Cardiac muscle cell (in vitro differentiated cells and primary cell): ENCODE results near the gene PCGF3. TPM values are rescaled to one million over a fixed set of nuclear protein-coding genes. Genes with fewer than 3 reads are reported as not detected.

ENCODE experiments used
- DNase-seq, 2 donors: peaks; one replicate each; pipeline versions ENCODE4 v3.0.0 to v3.0.0-alpha.2; 2010 to 2017; ENCODE audit warnings: low read depth in 1 of 2, low spot score in 1 of 2
- H3K27ac ChIP-seq: fragments of 200-600 bp; sonication (generic); 2 replicates; pipeline ENCODE4 v1.5.1; 2016
- H3K27me3 ChIP-seq: fragments of 200-600 bp; sonication (generic); 2 replicates; pipeline ENCODE4 v1.6.0; 2016; ENCODE audit warnings: control low read depth
- H3K36me3 ChIP-seq: fragments of 200-600 bp; sonication (generic); 2 replicates; pipeline ENCODE4 v1.5.1; 2016; ENCODE audit warnings: control low read depth
- H3K4me1 ChIP-seq: fragments of 200-600 bp; sonication (generic); 2 replicates; pipeline ENCODE4 v1.8.1; 2017; ENCODE audit warnings: low read depth, mild to moderate bottlenecking, mixed run types
- H3K4me3 ChIP-seq: fragments of 200-600 bp; sonication (generic); 2 replicates; pipeline ENCODE4 v1.5.1; 2016; ENCODE audit warnings: mild to moderate bottlenecking
- H3K9me3 ChIP-seq: fragments of 200-600 bp; sonication (generic); 2 replicates; pipeline ENCODE4 v1.5.1; 2017; ENCODE audit warnings: low read depth, mild to moderate bottlenecking, control low read depth
- polyA plus RNA-seq: library from polyadenylated mRNA; unstranded; fragments of >200 nt; fragmentation: Nextera tagmentation; extraction: Ambion mirVana; gene quantifications from 2 replicates; pipeline ENCODE4 v1.2.1, GENCODE V29; 2016
- total RNA-seq: library from RNA; depleted of rRNA; stranded (reverse); fragments of >200 nt; gene quantifications from 2 replicates; pipeline ENCODE4 v1.2.3, GENCODE V29; 2016
- TF ChIP-seq, protein P1 (sequence below): IDR thresholded peaks from 2 replicates; pipeline ENCODE4 v1.5.1; 2012; ENCODE audit warnings: low read depth, mild to moderate bottlenecking, low read length

Gene PCGF3
- total and polyA plus RNA-seq, 2 experiments from 2014 or later = 32.8 to 118 TPM

DNA sequence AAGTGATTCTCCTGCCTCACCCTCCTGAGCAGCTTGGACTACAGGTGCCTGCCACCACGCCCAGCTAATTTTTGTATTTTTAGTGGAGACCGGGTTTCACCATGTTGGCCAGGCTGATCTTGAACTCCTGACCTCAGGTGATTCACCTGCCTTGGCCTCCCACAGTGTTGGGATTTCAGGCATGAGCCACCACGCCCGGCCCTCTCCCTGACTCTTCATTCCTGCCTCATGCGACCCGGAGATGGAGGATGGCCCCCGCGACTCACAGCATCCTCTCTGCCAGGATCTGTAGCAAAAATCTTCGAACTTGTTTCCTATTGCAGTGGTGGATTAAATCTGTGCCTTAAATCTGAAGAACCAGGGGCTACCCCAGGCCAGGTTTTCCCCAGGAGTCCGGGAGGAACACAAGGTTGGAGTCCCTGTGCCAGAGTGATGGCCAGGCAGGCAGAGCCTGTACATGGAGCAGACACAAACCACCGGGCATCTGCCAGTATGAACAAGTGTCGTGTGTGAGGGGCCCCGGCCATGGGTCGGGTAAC is 108.7 kb downstream of the PCGF3 start:
- Histone ChIP-seq H3K27me3 (peaks cover 80% of the 10 kb centered on the region), H3K27ac (no peak overlapping the region), H3K9me3 (no peaks in the 10 kb centered on the region), H3K4me3 (no peak overlapping the region), H3K36me3 (no peaks in the 10 kb centered on the region), H3K4me1 (no peaks in the 10 kb centered on the region)
- DNase-seq = no peak
- TF ChIP-seq, protein P1, sequence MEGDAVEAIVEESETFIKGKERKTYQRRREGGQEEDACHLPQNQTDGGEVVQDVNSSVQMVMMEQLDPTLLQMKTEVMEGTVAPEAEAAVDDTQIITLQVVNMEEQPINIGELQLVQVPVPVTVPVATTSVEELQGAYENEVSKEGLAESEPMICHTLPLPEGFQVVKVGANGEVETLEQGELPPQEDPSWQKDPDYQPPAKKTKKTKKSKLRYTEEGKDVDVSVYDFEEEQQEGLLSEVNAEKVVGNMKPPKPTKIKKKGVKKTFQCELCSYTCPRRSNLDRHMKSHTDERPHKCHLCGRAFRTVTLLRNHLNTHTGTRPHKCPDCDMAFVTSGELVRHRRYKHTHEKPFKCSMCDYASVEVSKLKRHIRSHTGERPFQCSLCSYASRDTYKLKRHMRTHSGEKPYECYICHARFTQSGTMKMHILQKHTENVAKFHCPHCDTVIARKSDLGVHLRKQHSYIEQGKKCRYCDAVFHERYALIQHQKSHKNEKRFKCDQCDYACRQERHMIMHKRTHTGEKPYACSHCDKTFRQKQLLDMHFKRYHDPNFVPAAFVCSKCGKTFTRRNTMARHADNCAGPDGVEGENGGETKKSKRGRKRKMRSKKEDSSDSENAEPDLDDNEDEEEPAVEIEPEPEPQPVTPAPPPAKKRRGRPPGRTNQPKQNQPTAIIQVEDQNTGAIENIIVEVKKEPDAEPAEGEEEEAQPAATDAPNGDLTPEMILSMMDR = no peak

DNA sequence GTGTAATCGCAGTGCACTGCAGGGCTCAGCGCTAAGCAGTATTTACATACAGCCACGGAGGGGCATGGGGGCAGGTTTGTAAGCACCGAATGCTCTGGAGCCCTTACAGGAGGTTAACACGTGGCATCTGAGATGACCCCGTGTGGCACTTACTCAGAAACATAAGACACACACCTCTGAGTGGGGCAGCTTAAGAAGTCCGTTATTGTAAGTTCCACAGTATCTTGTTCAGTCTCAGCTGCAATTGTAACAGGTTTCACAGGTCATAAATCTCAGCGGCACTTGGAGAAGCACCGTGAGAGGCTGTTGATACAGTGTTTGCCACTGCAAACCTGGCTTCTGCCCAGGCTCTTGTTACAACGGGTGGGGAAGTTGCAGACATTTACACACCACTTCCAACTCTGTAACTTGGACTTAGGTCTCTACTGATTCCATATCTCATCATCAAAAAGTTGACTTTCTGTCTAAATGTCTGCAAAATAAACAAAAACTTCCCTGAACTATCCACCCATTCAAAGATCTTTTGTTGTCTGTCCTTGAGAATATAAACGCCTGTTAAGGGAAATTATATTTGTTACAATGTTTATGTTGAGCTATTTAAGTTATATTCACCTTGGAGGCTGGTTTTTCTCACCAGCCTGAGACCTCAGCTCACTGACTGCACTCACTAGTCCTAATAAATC is 110.0 kb downstream of the PCGF3 start:
- H3K4me3 ChIP-seq = no peak overlapping the region
- no peaks in the 10 kb centered on the region for H3K36me3 ChIP-seq
- H3K9me3 ChIP-seq = no peaks in the 10 kb centered on the region
- H3K27ac ChIP-seq = no peak overlapping the region
- DNase-seq = no peak
- H3K27me3 ChIP-seq = peaks cover 93% of the 10 kb centered on the region
- TF ChIP-seq, protein P1 = no peak
- no peaks in the 10 kb centered on the region for H3K4me1 ChIP-seq

DNA sequence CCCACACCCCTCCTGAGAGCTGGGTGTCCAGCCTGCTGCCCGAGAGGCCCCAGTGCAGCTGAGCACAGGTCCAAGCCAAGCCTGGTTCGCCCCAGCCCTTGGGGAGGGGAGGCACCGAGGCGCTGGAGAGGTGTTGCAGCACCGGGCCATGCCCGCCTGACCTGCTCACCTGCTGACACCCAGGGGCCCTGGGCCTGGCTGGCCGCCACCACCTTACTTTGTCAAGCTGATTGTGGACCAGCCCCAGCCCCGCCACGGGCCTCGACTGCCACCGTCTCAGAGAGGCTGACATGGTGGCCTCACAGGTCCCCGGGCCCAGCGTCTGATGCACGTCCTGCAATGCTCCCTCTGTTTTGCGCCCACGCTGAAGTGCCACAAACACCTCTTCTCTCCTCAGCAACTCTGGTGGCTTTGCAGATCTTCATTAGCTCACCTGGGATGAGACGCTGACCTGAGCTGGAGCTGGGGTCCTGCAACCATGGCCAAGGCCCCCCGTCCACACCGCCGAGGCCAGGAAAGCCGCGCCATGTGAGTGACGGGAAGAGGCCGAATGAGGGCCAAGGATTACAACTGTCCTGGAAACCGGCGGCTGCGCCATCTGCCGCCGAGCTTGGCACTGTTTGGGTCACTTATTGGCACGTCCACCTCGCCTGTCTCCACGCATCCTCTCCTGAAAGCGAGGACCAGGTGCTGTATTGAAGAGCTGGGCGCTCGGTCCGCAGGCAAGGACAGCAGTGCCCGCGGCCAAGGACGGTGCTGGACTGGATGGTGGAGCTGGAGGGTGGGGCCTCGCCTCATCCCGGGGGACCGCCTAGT is 112.7 kb downstream of the PCGF3 start:
- no peak for DNase-seq
- H3K4me1 ChIP-seq = no peaks in the 10 kb centered on the region
- H3K27ac ChIP-seq = no peak overlapping the region
- peaks cover 94% of the 10 kb centered on the region for H3K27me3 ChIP-seq
- H3K4me3 ChIP-seq = no peak overlapping the region
- no peaks in the 10 kb centered on the region for H3K36me3 ChIP-seq
- TF ChIP-seq, protein P1 = no peak
- H3K9me3 ChIP-seq = no peaks in the 10 kb centered on the region

DNA sequence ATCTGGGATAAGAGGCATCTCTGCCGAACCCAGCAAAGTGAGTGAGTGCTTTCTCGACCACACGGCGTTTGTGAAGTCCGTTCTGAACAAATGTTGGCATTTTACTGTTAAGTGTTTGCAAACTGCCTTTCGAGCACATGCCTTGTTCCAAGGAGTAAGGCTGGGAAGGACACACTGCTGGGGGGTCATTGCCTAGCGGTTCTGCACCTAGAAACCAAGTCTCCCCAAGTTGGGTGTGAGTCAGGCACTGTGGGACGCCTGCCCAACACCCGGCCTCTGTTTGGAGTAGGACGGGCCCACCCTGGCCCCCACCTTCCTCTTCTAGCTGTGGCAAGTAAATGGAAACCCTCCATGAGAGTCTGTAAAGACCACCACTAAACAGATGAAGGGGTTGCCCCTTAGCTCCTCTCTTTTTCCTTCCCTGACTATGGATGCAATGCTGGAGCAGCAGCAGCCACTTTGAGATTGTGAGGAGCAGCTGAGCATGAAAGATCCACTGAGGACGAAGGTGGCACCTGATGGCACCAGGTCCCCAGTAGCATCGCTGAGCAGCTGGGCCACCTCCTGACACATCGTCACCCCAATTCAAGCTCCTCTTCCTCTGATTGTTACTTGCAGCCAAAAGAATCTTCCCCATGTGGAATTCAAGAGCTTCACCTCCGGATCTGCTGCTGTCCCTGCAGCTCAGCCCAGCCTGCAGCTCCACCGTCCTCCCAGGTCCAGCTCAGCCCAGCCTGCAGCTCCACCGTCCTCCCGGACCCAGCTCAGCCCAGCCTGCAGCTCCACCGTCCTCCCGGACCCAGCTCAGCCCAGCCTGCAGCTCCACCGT is 114.0 kb downstream of the PCGF3 start:
- Histone ChIP-seq H3K27ac (no peak overlapping the region), H3K4me1 (no peaks in the 10 kb centered on the region), H3K9me3 (no peaks in the 10 kb centered on the region), H3K27me3 (peaks cover 94% of the 10 kb centered on the region), H3K4me3 (no peak overlapping the region), H3K36me3 (no peaks in the 10 kb centered on the region)
- TF ChIP-seq, protein P1 = no peak
- no peak for DNase-seq

Other genes starting within 250 kb of the PCGF3 start
- 15.1 and 20.8 TPM in 2 replicates for gene ZNF721, start 206.7 kb upstream of the PCGF3 start, total RNA-seq
- 20.0 and 35.9 TPM in 2 replicates for gene ZNF721, start 206.7 kb upstream of the PCGF3 start, polyA plus RNA-seq
- gene PIGG, start 206.6 kb upstream of the PCGF3 start, total RNA-seq = 26.5 and 52.9 TPM in 2 replicates
- gene PIGG, start 206.6 kb upstream of the PCGF3 start, polyA plus RNA-seq = 39.2 and 48.5 TPM in 2 replicates
- gene TMEM271, start 129.5 kb upstream of the PCGF3 start, total RNA-seq = not detected in 2 replicates
- gene TMEM271, start 129.5 kb upstream of the PCGF3 start, polyA plus RNA-seq = not detected in 2 replicates
- gene PDE6B, start 80.3 kb upstream of the PCGF3 start, total RNA-seq = 34.5 and 43.1 TPM in 2 replicates
- gene PDE6B, start 80.3 kb upstream of the PCGF3 start, polyA plus RNA-seq = 48.1 and 58.5 TPM in 2 replicates
- 177 and 254 TPM in 2 replicates for gene ATP5ME, start 31.6 kb upstream of the PCGF3 start, total RNA-seq
- 1,150 and 1,438 TPM in 2 replicates for gene ATP5ME, start 31.6 kb upstream of the PCGF3 start, polyA plus RNA-seq
- gene MYL5, start 31.3 kb upstream of the PCGF3 start, total RNA-seq = 27.3 and 40.5 TPM in 2 replicates
- gene MYL5, start 31.3 kb upstream of the PCGF3 start, polyA plus RNA-seq = 33.8 and 42.7 TPM in 2 replicates
- 0.42 and 1.9 TPM in 2 replicates for gene SLC49A3, start 16.7 kb upstream of the PCGF3 start, total RNA-seq
- gene SLC49A3, start 16.7 kb upstream of the PCGF3 start, polyA plus RNA-seq = 0.47 and 2.3 TPM in 2 replicates
- 0.92 and 1.8 TPM in 2 replicates for gene CPLX1, start 120.3 kb downstream of the PCGF3 start, total RNA-seq
- gene CPLX1, start 120.3 kb downstream of the PCGF3 start, polyA plus RNA-seq = 0.79 TPM in 1 of 2 replicates, not detected in the other
- gene GAK, start 226.5 kb downstream of the PCGF3 start, total RNA-seq = 88.6 and 144 TPM in 2 replicates
- gene GAK, start 226.5 kb downstream of the PCGF3 start, polyA plus RNA-seq = 59.8 and 63.8 TPM in 2 replicates
- 31.6 and 36.4 TPM in 2 replicates for gene TMEM175, start 226.6 kb downstream of the PCGF3 start, total RNA-seq
- 28.3 and 35.1 TPM in 2 replicates for gene TMEM175, start 226.6 kb downstream of the PCGF3 start, polyA plus RNA-seq